ENCODE data around the gene TSPAN4. TPM values are rescaled to one million over a fixed set of nuclear protein-coding genes. Genes with fewer than 3 reads are reported as not detected.

Gene TSPAN4
- total and polyA plus RNA-seq, 9 of the 15 experiments (the other 6 are each of a cell fraction or from before 2014, with no cell fraction given), result 0.07 to 31.0 (median 15.7) TPM

GRCh38 chr11:911031-911889 is 68.6 kb downstream of the TSPAN4 start (continued):
- no peak for TF ChIP-seq BRF1 (IDR thresholded peaks at IDR 0.05; ENCODE audit: borderline replicate concordance, extremely low read depth, insufficient read length)
- TF ChIP-seq ZNF232 (CRISPR knock-in tag; IDR thresholded peaks at IDR 0.05), result no peak
- no peak for TF ChIP-seq CEBPB (tag; IDR thresholded peaks at IDR 0.05)
- TF ChIP-seq MTA2 (IDR thresholded peaks at IDR 0.05; ENCODE audit: low read depth), result no peak
- TF ChIP-seq HMGN3 (IDR thresholded peaks at IDR 0.05; ENCODE audit: borderline replicate concordance, extremely low read depth, insufficient read length, low read depth, low read length), result peak; percentile 58
- TF ChIP-seq E2F3 (CRISPR knock-in tag; IDR thresholded peaks at IDR 0.05), result no peak
- TF ChIP-seq ZNF778 (CRISPR knock-in tag; IDR thresholded peaks at IDR 0.05), result no peak
- TF ChIP-seq, protein P1, sequence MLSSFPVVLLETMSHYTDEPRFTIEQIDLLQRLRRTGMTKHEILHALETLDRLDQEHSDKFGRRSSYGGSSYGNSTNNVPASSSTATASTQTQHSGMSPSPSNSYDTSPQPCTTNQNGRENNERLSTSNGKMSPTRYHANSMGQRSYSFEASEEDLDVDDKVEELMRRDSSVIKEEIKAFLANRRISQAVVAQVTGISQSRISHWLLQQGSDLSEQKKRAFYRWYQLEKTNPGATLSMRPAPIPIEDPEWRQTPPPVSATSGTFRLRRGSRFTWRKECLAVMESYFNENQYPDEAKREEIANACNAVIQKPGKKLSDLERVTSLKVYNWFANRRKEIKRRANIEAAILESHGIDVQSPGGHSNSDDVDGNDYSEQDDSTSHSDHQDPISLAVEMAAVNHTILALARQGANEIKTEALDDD (IDR thresholded peaks at IDR 0.05), result no peak
- no peak for TF ChIP-seq JUN (IDR thresholded peaks at IDR 0.05; ENCODE audit: borderline replicate concordance, low read depth, low read length)
- TF ChIP-seq JUN (CRISPR knock-in tag; IDR thresholded peaks at IDR 0.05; ENCODE audit: borderline replicate concordance), result no peak; the same call in 1 of the 2 replicates
- TF ChIP-seq MCM5 (IDR thresholded peaks at IDR 0.05; ENCODE audit: low read depth), result no peak
- no peak for TF ChIP-seq HNRNPUL1 (IDR thresholded peaks at IDR 0.05; ENCODE audit: low read length)
- no peak for TF ChIP-seq CHCHD3 (CRISPR knock-in tag; IDR thresholded peaks at IDR 0.05)
- TF ChIP-seq GABPA (tag; conservative IDR thresholded peaks at IDR 0.05; ENCODE audit: low read depth), result peak; percentile 83; the same call in 1 of the 2 replicates
- TF ChIP-seq RBM15 (IDR thresholded peaks at IDR 0.05; ENCODE audit: insufficient read depth, low read length), result no peak
- TF ChIP-seq, protein P2, sequence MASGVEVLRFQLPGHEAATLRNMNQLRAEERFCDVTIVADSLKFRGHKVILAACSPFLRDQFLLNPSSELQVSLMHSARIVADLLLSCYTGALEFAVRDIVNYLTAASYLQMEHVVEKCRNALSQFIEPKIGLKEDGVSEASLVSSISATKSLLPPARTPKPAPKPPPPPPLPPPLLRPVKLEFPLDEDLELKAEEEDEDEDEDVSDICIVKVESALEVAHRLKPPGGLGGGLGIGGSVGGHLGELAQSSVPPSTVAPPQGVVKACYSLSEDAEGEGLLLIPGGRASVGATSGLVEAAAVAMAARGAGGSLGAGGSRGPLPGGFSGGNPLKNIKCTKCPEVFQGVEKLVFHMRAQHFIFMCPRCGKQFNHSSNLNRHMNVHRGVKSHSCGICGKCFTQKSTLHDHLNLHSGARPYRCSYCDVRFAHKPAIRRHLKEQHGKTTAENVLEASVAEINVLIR (CRISPR knock-in tag; IDR thresholded peaks at IDR 0.05), result no peak
- TF ChIP-seq TAL1 (IDR thresholded peaks at IDR 0.05), result no peak
- TF ChIP-seq NR2F6 (CRISPR knock-in tag; IDR thresholded peaks at IDR 0.05), result no peak
- TF ChIP-seq FOXK2 (conservative IDR thresholded peaks at IDR 0.05 in 1 of 2, IDR thresholded peaks at IDR 0.05 in 1 of 2; ENCODE audit: low read depth in 2 of 2), result no peak
- TF ChIP-seq SMAD2 (IDR thresholded peaks at IDR 0.05; ENCODE audit: low read depth, low read length), result no peak
- TF ChIP-seq ZNF12 (CRISPR knock-in tag; IDR thresholded peaks at IDR 0.05), result no peak
- TF ChIP-seq ZNF57 (CRISPR knock-in tag; IDR thresholded peaks at IDR 0.05), result no peak
- TF ChIP-seq SIN3B (IDR thresholded peaks at IDR 0.05; ENCODE audit: low read depth), result no peak
- no peak for TF ChIP-seq ARID3A (IDR thresholded peaks at IDR 0.05; ENCODE audit: borderline replicate concordance, low read depth, low read length)
- no peak for TF ChIP-seq ZSCAN32 (CRISPR knock-in tag; IDR thresholded peaks at IDR 0.05)
- no peak for TF ChIP-seq SAP30 (IDR thresholded peaks at IDR 0.05; ENCODE audit: borderline replicate concordance, insufficient read depth, low read depth, low read length, poor library complexity, severe bottlenecking)
- TF ChIP-seq POLR2AphosphoS2 (IDR thresholded peaks at IDR 0.05; ENCODE audit: low read length), result no peak

Measured in K562 (cell line).